NB4 (cell line): ENCODE results near the gene ZNF836.

ENCODE experiments used
- MYC ChIP-seq: IDR thresholded peaks from 2 replicates; pipeline ENCODE4 v1.6.1; 2011; ENCODE audit warnings: low read depth, low read length
- POLR2A ChIP-seq: IDR thresholded peaks from 2 replicates; pipeline ENCODE4 v1.6.1; 2011; ENCODE audit warnings: mild to moderate bottlenecking; ENCODE audit not compliant: insufficient read length; ENCODE audit errors: extremely low read depth
- TF ChIP-seq, protein P1 (sequence below): IDR thresholded peaks from one replicate; pipeline ENCODE4 v1.5.1; 2012; ENCODE audit warnings: low read depth, low read length
- TF ChIP-seq, protein P2 (sequence below): IDR thresholded peaks from 2 replicates; pipeline ENCODE4 v1.6.1; 2011; ENCODE audit warnings: low read depth, low read length

DNA sequence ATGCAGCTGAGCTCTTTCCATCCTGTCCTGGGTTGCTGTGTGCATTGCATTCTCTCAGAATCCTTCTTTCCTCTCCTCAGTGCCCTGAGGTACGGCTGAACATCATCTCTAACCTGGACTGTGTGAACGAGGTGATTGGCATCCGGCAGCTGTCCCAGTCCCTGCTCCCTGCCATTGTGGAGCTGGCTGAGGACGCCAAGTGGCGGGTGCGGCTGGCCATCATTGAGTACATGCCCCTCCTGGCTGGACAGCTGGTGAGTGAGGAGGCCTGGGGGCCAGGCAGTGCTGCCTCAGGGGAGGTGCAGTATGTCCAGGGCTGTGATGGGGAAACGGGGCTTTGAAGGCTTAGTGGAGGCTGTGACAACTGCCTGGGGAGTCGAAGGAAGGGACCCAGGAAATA lies 48.2 kb upstream of the ZNF836 start:
- TF ChIP-seq, protein P1, sequence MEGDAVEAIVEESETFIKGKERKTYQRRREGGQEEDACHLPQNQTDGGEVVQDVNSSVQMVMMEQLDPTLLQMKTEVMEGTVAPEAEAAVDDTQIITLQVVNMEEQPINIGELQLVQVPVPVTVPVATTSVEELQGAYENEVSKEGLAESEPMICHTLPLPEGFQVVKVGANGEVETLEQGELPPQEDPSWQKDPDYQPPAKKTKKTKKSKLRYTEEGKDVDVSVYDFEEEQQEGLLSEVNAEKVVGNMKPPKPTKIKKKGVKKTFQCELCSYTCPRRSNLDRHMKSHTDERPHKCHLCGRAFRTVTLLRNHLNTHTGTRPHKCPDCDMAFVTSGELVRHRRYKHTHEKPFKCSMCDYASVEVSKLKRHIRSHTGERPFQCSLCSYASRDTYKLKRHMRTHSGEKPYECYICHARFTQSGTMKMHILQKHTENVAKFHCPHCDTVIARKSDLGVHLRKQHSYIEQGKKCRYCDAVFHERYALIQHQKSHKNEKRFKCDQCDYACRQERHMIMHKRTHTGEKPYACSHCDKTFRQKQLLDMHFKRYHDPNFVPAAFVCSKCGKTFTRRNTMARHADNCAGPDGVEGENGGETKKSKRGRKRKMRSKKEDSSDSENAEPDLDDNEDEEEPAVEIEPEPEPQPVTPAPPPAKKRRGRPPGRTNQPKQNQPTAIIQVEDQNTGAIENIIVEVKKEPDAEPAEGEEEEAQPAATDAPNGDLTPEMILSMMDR, result no peak
- TF ChIP-seq, protein P2, sequence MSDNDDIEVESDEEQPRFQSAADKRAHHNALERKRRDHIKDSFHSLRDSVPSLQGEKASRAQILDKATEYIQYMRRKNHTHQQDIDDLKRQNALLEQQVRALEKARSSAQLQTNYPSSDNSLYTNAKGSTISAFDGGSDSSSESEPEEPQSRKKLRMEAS, result no peak
- TF ChIP-seq POLR2A (no peak), MYC (no peak)
